A549 (cell line): ENCODE data around the gene ABHD2. TPM values are rescaled to one million over a fixed set of nuclear protein-coding genes. Genes with fewer than 3 reads are reported as not detected.

Source experiments
- ATAC-seq, 2 experiments: fragments of 200-7000 bp in 1 of 2; fragments of >200 bp in 1 of 2; cut with Nextera tagmentation in 1 of 2; cut with Tn5 transposase in 1 of 2; 3 replicates each; pipeline versions ENCODE4 v1.8.0 to v1.9.1; 2018 to 2020; ENCODE audit warnings: mild to moderate bottlenecking in 1 of 2, moderate library complexity in 1 of 2
- CTCF ChIA-PET: fragments of 300-600 bp; sonication (Branson Sonifier 250); formaldehyde crosslinking; extraction: SDS; loops from one replicate; lab custom pipeline; 2021; ENCODE audit warnings: antibody characterized with exemption, inconsistent platforms; lab: Yijun Ruan, JAX
- POLR2A ChIA-PET: fragments of 350-600 bp; formaldehyde crosslinking; extraction: SDS; loops from one replicate; lab custom pipeline; 2021; ENCODE audit warnings: antibody characterized with exemption, inconsistent platforms; lab: Yijun Ruan, JAX
- DNase-seq, 2 experiments: peaks; one replicate each; pipeline versions ENCODE4 v3.0.0 to v3.0.0-alpha.2; 2011 to 2016; ENCODE audit warnings: low read depth in 1 of 2, low spot score in 1 of 2
- FAIRE-seq: peaks from 2 replicates; lab custom pipeline; 2011; peaks lifted over from hg19 to GRCh38; lab: Jason Lieb, UNC
- H3K27ac ChIP-seq, 2 experiments: fragments of >200 bp; sonication (Bioruptor Twin); formaldehyde crosslinking; 3 replicates each; pipeline ENCODE4 v1.5.1; 2016 to 2017
- H3K4me1 ChIP-seq: fragments of >200 bp; sonication (Bioruptor Twin); formaldehyde crosslinking; 3 replicates; pipeline ENCODE4 v1.6.1; 2016
- H3K4me2 ChIP-seq: fragments of >200 bp; sonication (Bioruptor Twin); formaldehyde crosslinking; 3 replicates; pipeline ENCODE4 v1.6.1; 2016
- H3K4me3 ChIP-seq: fragments of >200 bp; sonication (Bioruptor Twin); formaldehyde crosslinking; 3 replicates; pipeline ENCODE4 v1.5.1; 2016
- H3K9me3 ChIP-seq: fragments of >200 bp; sonication (Bioruptor Twin); formaldehyde crosslinking; 3 replicates; pipeline ENCODE4 v1.6.1; 2016
- CBX8 ChIP-seq: fragments of 200-600 bp; sonication (generic); IDR thresholded peaks from 2 replicates; pipeline ENCODE4 v1.6.1; 2016
- CEBPB ChIP-seq, 2 experiments: fragments of >200 bp in 1 of 2; sonication (Bioruptor Twin) in 1 of 2; formaldehyde crosslinking in 1 of 2; IDR thresholded peaks; 2 replicates each; pipeline ENCODE4 v1.6.1; 2012 to 2016
- CHD2 ChIP-seq: fragments of 150-350 bp; IDR thresholded peaks from 2 replicates; pipeline ENCODE4 v1.6.1; 2014; ENCODE audit warnings: low read length; ENCODE audit not compliant: partially characterized antibody
- EHF ChIP-seq: fragments of 250-450 bp; sonication (Bioruptor Pico); IDR thresholded peaks from 2 replicates; pipeline ENCODE4 v1.5.0; 2020; ENCODE audit warnings: mild to moderate bottlenecking
- EHMT2 ChIP-seq: fragments of 200-600 bp; sonication (generic); IDR thresholded peaks from 2 replicates; pipeline ENCODE4 v1.6.1; 2016; ENCODE audit warnings: antibody characterized with exemption, low read depth, mild to moderate bottlenecking, moderate library complexity
- EP300 ChIP-seq, 2 experiments: fragments of >200 bp; sonication (Bioruptor Twin); formaldehyde crosslinking; IDR thresholded peaks; 2 replicates in 1 of 2; 3 replicates in 1 of 2; pipeline ENCODE4 v1.6.1; 2016 to 2017
- FOSL2 ChIP-seq, 2 experiments: fragments of 450-650 bp in 1 of 2; fragments of >200 bp in 1 of 2; sonication (Bioruptor Twin) in 1 of 2; formaldehyde crosslinking; IDR thresholded peaks; 2 replicates each; pipeline versions ENCODE4 v1.5.0 to v1.6.1; 2016 to 2020; ENCODE audit warnings: mild to moderate bottlenecking in 1 of 2, moderate library complexity in 1 of 2
- HDAC2 ChIP-seq: fragments of 200-600 bp; sonication (generic); IDR thresholded peaks from 2 replicates; pipeline ENCODE4 v1.6.1; 2016
- HEYL ChIP-seq: fragments of 250-450 bp; sonication (Bioruptor Pico); IDR thresholded peaks from 2 replicates; pipeline ENCODE4 v1.8.0; 2021; ENCODE audit warnings: mild to moderate bottlenecking, moderate library complexity
- JUN ChIP-seq, 2 experiments: fragments of >200 bp; sonication (Bioruptor Twin); formaldehyde crosslinking; IDR thresholded peaks; 2 replicates in 1 of 2; 3 replicates in 1 of 2; pipeline ENCODE4 v1.6.1; 2016 to 2017
- KDM1A ChIP-seq: fragments of 200-600 bp; sonication (generic); IDR thresholded peaks from 2 replicates; pipeline ENCODE4 v1.6.1; 2016; ENCODE audit warnings: low read depth, mild to moderate bottlenecking
- MAFK ChIP-seq: fragments of 450-650 bp; IDR thresholded peaks from 2 replicates; pipeline ENCODE4 v1.6.1; 2014; ENCODE audit not compliant: partially characterized antibody
- MAZ ChIP-seq: fragments of 150-350 bp; IDR thresholded peaks from 2 replicates; pipeline ENCODE4 v1.6.1; 2014; ENCODE audit warnings: antibody characterized with exemption, low read depth, low read length, borderline replicate concordance
- NFE2L2 ChIP-seq: fragments of 150-350 bp; conservative IDR thresholded peaks from 2 replicates; pipeline ENCODE4 v1.6.1; 2014; ENCODE audit warnings: low read length
- NPAS2 ChIP-seq: fragments of 250-450 bp; sonication (Bioruptor Pico); IDR thresholded peaks from 2 replicates; pipeline ENCODE4 v1.8.0; 2022; ENCODE audit warnings: mild to moderate bottlenecking, moderate library complexity, borderline replicate concordance
- POLR2AphosphoS2 ChIP-seq: conservative IDR thresholded peaks from 2 replicates; pipeline ENCODE4 v1.6.1; 2012; ENCODE audit warnings: low read length, improper control_type of control experiment, inconsistent platforms
- RAD21 ChIP-seq, 2 experiments: fragments of >200 bp in 1 of 2; sonication (Bioruptor Twin) in 1 of 2; formaldehyde crosslinking in 1 of 2; IDR thresholded peaks in 1 of 2; conservative IDR thresholded peaks in 1 of 2; 2 replicates in 1 of 2; 3 replicates in 1 of 2; pipeline ENCODE4 v1.6.1; 2012 to 2018; ENCODE audit warnings: inconsistent platforms in 1 of 2
- RARB ChIP-seq: fragments of 250-450 bp; sonication (Bioruptor Pico); IDR thresholded peaks from 2 replicates; pipeline ENCODE4 v1.8.0; 2021; ENCODE audit warnings: mild to moderate bottlenecking, moderate library complexity
- SMC3 ChIP-seq: fragments of >200 bp; sonication (Bioruptor Twin); formaldehyde crosslinking; IDR thresholded peaks from 3 replicates; pipeline ENCODE4 v1.6.1; 2018; ENCODE audit warnings: inconsistent platforms
- SREBF2 ChIP-seq: fragments of 450-650 bp; IDR thresholded peaks from 2 replicates; pipeline ENCODE4 v1.6.1; 2014; ENCODE audit warnings: mild to moderate bottlenecking, moderate library complexity
- TFCP2L1 ChIP-seq: fragments of 250-450 bp; sonication (Bioruptor Pico); IDR thresholded peaks from 2 replicates; pipeline ENCODE4 v1.5.0; 2021; ENCODE audit warnings: mild to moderate bottlenecking
- ZC3H11A ChIP-seq: fragments of 450-650 bp; IDR thresholded peaks from 2 replicates; pipeline ENCODE4 v1.6.1; 2014; ENCODE audit warnings: antibody characterized with exemption, mild to moderate bottlenecking
- ZNF302 ChIP-seq: fragments of 250-450 bp; sonication (Bioruptor Pico); IDR thresholded peaks from 2 replicates; pipeline ENCODE4 v1.9.0; 2021; ENCODE audit warnings: inconsistent platforms, mild to moderate bottlenecking, moderate library complexity
- WGBS: methylation state at CpG from one replicate; pipeline ENCODE4 v1.1.6; 2017; ENCODE audit errors: missing lambda C conversion rate; 5-methylcytosine and 5-hydroxymethylcytosine counted together
- polyA plus RNA-seq, 4 experiments: library from polyadenylated mRNA; depleted of rRNA in 3 of 4; stranded (reverse); fragments of >200 nt; fragmentation: RNase III in 1 of 4; extraction: RNeasy Plus Mini Kit Qiagen cat#74134 plus additional on column Dnase treatment in 1 of 4; gene quantifications; 2 replicates in 3 of 4; 3 replicates in 1 of 4; pipeline ENCODE4 v1.2.3, GENCODE V29; 2011 to 2017
- TF ChIP-seq, protein P1 (sequence below): IDR thresholded peaks from 2 replicates; pipeline ENCODE4 v1.6.1; 2012; ENCODE audit warnings: low read depth, borderline replicate concordance
- TF ChIP-seq, protein P2 (sequence below): fragments of 150-350 bp; IDR thresholded peaks from 2 replicates; pipeline ENCODE4 v1.6.1; 2014; ENCODE audit warnings: low read depth, mild to moderate bottlenecking, low read length
- TF ChIP-seq, protein P3 (sequence below): fragments of >200 bp; sonication (Bioruptor Twin); formaldehyde crosslinking; IDR thresholded peaks from 3 replicates; pipeline ENCODE4 v1.5.1; 2016
- TF ChIP-seq, protein P4 (sequence below): fragments of 250-450 bp; sonication (Bioruptor Pico); IDR thresholded peaks from 2 replicates; pipeline ENCODE4 v1.5.0; 2020; ENCODE audit warnings: low read depth, mild to moderate bottlenecking, moderate library complexity
- TF ChIP-seq, protein P5 (sequence below): IDR thresholded peaks from 2 replicates; pipeline ENCODE4 v1.6.1; 2012
- TF ChIP-seq, protein P6 (sequence below): IDR thresholded peaks from 2 replicates; pipeline ENCODE4 v1.6.1; 2012

ABHD2 gene
- polyA plus RNA-seq, 2 of the 4 experiments (the other 2 are of a cell fraction): 36.2 to 63.3 TPM

DNA sequence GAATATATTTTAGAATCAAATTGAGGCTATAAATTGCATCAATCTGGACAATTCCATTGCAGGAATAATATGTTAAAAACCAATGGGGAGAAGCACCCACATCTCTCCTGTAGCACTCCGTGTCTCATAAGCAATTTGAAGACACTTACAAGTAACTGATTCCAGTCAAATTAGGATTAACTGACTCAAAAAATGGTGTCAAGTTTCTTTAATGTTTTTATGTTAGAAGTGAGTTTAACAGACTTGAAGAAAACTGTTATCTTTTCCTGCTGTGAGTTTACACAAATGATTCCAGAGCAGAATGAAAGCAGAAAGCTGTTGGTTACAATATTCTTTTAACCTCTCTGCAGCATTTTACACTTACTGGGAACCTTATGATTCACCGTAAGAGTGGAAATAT, 109.9 kb downstream of the ABHD2 start:
- POLR2A ChIA-PET: no interaction called here
- CTCF ChIA-PET: interaction anchor here (1.4 to 15.6 kb wide), 7 partner anchors 8 to 141 kb away, joined by 4 to 141 read pairs (median 9); no protein-coding TSS in a partner anchor
- ATAC-seq (no peak), DNase-seq (no peak), FAIRE-seq (peak; percentile 74)
- Histone ChIP-seq H3K27ac (no peak overlapping the region), H3K4me1 (no peaks in the 10 kb centered on the region), H3K4me2 (no peak overlapping the region), H3K9me3 (no peaks in the 10 kb centered on the region), H3K4me3 (no peak overlapping the region)
- TF ChIP-seq MAZ: no peak
- TF ChIP-seq, protein P1, sequence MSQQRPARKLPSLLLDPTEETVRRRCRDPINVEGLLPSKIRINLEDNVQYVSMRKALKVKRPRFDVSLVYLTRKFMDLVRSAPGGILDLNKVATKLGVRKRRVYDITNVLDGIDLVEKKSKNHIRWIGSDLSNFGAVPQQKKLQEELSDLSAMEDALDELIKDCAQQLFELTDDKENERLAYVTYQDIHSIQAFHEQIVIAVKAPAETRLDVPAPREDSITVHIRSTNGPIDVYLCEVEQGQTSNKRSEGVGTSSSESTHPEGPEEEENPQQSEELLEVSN: no peak
- TF ChIP-seq, protein P2, sequence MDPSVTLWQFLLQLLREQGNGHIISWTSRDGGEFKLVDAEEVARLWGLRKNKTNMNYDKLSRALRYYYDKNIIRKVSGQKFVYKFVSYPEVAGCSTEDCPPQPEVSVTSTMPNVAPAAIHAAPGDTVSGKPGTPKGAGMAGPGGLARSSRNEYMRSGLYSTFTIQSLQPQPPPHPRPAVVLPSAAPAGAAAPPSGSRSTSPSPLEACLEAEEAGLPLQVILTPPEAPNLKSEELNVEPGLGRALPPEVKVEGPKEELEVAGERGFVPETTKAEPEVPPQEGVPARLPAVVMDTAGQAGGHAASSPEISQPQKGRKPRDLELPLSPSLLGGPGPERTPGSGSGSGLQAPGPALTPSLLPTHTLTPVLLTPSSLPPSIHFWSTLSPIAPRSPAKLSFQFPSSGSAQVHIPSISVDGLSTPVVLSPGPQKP: no peak
- TF ChIP-seq EHF (CRISPR knock-in tag): no peak
- TF ChIP-seq HDAC2: no peak
- TF ChIP-seq EP300 (IDR thresholded peaks at IDR 0.05): no peak
- no peak for TF ChIP-seq RAD21 (conservative IDR thresholded peaks at IDR 0.05 in 1 of 2, IDR thresholded peaks at IDR 0.05 in 1 of 2)
- no peak for TF ChIP-seq TFCP2L1 (CRISPR knock-in tag)
- no peak for TF ChIP-seq CEBPB (IDR thresholded peaks at IDR 0.05)
- TF ChIP-seq, protein P3, sequence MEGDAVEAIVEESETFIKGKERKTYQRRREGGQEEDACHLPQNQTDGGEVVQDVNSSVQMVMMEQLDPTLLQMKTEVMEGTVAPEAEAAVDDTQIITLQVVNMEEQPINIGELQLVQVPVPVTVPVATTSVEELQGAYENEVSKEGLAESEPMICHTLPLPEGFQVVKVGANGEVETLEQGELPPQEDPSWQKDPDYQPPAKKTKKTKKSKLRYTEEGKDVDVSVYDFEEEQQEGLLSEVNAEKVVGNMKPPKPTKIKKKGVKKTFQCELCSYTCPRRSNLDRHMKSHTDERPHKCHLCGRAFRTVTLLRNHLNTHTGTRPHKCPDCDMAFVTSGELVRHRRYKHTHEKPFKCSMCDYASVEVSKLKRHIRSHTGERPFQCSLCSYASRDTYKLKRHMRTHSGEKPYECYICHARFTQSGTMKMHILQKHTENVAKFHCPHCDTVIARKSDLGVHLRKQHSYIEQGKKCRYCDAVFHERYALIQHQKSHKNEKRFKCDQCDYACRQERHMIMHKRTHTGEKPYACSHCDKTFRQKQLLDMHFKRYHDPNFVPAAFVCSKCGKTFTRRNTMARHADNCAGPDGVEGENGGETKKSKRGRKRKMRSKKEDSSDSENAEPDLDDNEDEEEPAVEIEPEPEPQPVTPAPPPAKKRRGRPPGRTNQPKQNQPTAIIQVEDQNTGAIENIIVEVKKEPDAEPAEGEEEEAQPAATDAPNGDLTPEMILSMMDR: no peak
- TF ChIP-seq SREBF2: no peak
- TF ChIP-seq ZC3H11A: no peak
- TF ChIP-seq, protein P4, sequence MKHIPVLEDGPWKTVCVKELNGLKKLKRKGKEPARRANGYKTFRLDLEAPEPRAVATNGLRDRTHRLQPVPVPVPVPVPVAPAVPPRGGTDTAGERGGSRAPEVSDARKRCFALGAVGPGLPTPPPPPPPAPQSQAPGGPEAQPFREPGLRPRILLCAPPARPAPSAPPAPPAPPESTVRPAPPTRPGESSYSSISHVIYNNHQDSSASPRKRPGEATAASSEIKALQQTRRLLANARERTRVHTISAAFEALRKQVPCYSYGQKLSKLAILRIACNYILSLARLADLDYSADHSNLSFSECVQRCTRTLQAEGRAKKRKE (CRISPR knock-in tag): no peak
- TF ChIP-seq JUN (IDR thresholded peaks at IDR 0.05): no peak
- no peak for TF ChIP-seq CBX8
- TF ChIP-seq HEYL: no peak
- TF ChIP-seq NPAS2 (CRISPR knock-in tag): no peak
- no peak for TF ChIP-seq EHMT2
- TF ChIP-seq FOSL2 (IDR thresholded peaks at IDR 0.05): no peak
- TF ChIP-seq FOSL2 (CRISPR knock-in tag; IDR thresholded peaks at IDR 0.05): no peak
- 91% methylated on average over 2 of the region's 2 CpGs for WGBS

DNA sequence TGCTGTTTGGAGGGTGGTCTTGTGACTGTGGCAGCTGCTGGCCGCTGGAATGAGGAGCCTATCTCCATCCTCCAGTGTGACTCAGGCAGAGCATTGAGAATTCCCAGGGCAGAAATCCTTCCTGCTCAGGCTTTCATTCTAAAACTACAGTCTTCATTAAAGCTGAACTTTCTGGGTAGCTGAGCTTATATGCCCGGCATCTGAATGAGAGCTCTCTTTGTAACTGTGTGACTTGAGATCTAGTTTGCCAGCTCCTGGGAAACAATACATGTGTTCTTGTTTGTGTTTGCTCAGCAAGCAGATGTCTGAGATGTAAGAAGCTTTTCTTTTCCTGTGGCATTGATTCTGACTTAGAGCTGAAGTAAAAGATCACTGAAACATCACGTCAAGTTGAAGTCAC, 110.7 kb downstream of the ABHD2 start:
- no peak overlapping the region for H3K4me3 ChIP-seq
- POLR2A ChIA-PET: no interaction called here
- FAIRE-seq: no peak
- H3K9me3 ChIP-seq: no peaks in the 10 kb centered on the region
- WGBS: 92% methylated on average over 3 of the region's 3 CpGs
- H3K4me1 ChIP-seq: no peaks in the 10 kb centered on the region
- no peak overlapping the region for H3K27ac ChIP-seq
- no peak for ATAC-seq
- no peak for DNase-seq
- no peak overlapping the region for H3K4me2 ChIP-seq
- CTCF ChIA-PET: interaction anchor here (1.1 to 15.6 kb wide), 6 partner anchors 7 to 291 kb away, joined by 3 to 141 read pairs (median 10); no protein-coding TSS in a partner anchor
- TF ChIP-seq HDAC2 (no peak), ZC3H11A (no peak), ZNF302 (CRISPR knock-in tag) (no peak), RARB (CRISPR knock-in tag) (no peak), SMC3 (no peak), MAFK (no peak), FOSL2 (IDR thresholded peaks at IDR 0.05) (no peak), FOSL2 (CRISPR knock-in tag; IDR thresholded peaks at IDR 0.05) (no peak), POLR2AphosphoS2 (no peak), CBX8 (no peak), CHD2 (no peak), NFE2L2 (no peak), KDM1A (no peak)
- TF ChIP-seq, protein P5, sequence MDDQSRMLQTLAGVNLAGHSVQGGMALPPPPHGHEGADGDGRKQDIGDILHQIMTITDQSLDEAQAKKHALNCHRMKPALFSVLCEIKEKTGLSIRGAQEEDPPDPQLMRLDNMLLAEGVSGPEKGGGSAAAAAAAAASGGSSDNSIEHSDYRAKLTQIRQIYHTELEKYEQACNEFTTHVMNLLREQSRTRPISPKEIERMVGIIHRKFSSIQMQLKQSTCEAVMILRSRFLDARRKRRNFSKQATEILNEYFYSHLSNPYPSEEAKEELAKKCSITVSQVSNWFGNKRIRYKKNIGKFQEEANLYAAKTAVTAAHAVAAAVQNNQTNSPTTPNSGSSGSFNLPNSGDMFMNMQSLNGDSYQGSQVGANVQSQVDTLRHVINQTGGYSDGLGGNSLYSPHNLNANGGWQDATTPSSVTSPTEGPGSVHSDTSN: no peak
- TF ChIP-seq, protein P6, sequence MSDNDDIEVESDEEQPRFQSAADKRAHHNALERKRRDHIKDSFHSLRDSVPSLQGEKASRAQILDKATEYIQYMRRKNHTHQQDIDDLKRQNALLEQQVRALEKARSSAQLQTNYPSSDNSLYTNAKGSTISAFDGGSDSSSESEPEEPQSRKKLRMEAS: no peak
- TF ChIP-seq, protein P2: no peak
- TF ChIP-seq, protein P3: no peak
